Measurements from ENCODE around the gene CANX. TPM values are rescaled to one million over a fixed set of nuclear protein-coding genes. Genes with fewer than 3 reads are reported as not detected.
A peak's percentile ranks its signal among the peaks of the same experiment; 100 is the strongest.

The CANX gene
- total and polyA plus RNA-seq, 2 of the 13 experiments (the other 11 are each of a cell fraction or from before 2014, with no cell fraction given): 477 to 680 TPM

GRCh38 chr5:179753971-179754370, 55.2 kb downstream of the CANX start:
- no peak overlapping the region for H3K9ac ChIP-seq (ENCODE audit: insufficient read depth, low read depth, low read length)
- peaks cover 45% of the 10 kb centered on the region for H3K4me1 ChIP-seq (ENCODE audit: insufficient read depth, low read length)
- POLR2A ChIA-PET: interaction anchor here (0.6 to 2.3 kb wide), 4 partner anchors 9 to 67 kb away, joined by 3 to 21 read pairs (median 4); partner anchors contain the start of genes MAML1 and SQSTM1
- no peak for TF ChIP-seq ZMAT5 (CRISPR knock-in tag; IDR thresholded peaks at IDR 0.05; ENCODE audit: borderline replicate concordance, low read depth)
- no peak for TF ChIP-seq EP300 (IDR thresholded peaks at IDR 0.05; ENCODE audit: low read depth in 2 of 2, low read length in 2 of 2)
- TF ChIP-seq EP300 (CRISPR knock-in tag; IDR thresholded peaks at IDR 0.05; ENCODE audit: borderline replicate concordance): no peak
- TF ChIP-seq GMEB1 (CRISPR knock-in tag; IDR thresholded peaks at IDR 0.05; ENCODE audit: borderline replicate concordance): no peak
- no peak for TF ChIP-seq RNF2 (conservative IDR thresholded peaks at IDR 0.05; ENCODE audit: low read depth)
- TF ChIP-seq ARID3A (IDR thresholded peaks at IDR 0.05; ENCODE audit: low read depth, low read length): no peak
- TF ChIP-seq REXO4 (CRISPR knock-in tag; IDR thresholded peaks at IDR 0.05; ENCODE audit: borderline replicate concordance): no peak
- no peak for TF ChIP-seq ZBTB26 (CRISPR knock-in tag; IDR thresholded peaks at IDR 0.05; ENCODE audit: borderline replicate concordance)
- TF ChIP-seq ZFP62 (CRISPR knock-in tag; IDR thresholded peaks at IDR 0.05): no peak
- no peak for TF ChIP-seq JUNB (CRISPR knock-in tag; IDR thresholded peaks at IDR 0.05; ENCODE audit: borderline replicate concordance)
- no peaks in the 10 kb centered on the region for H3K27me3 ChIP-seq (ENCODE audit: control insufficient read depth in 1 of 2, insufficient read depth in 2 of 2, low read length in 2 of 2)
- peaks cover 12% of the 10 kb centered on the region for H4K20me1 ChIP-seq (ENCODE audit: insufficient read depth, low read length)
- H3K4me2 ChIP-seq (ENCODE audit: low read depth, low read length): peak overlapping the region; percentile 68; the same call in 1 of the 2 replicates
- BruUV-seq (replicated peaks): no TSS peak
- CTCF ChIA-PET (ENCODE audit: low intra/inter-chr PET ratio, low total read pairs): no interaction called here
- H3K9me3 ChIP-seq (ENCODE audit: low read length): no peaks in the 10 kb centered on the region
- H2AFZ ChIP-seq (ENCODE audit: low read length): no peak overlapping the region
- H3K36me3 ChIP-seq (replicated peaks in 1 of 2; ENCODE audit: control insufficient read depth in 1 of 2, insufficient read depth in 2 of 2, low read length in 2 of 2): peaks cover 5 to 14% of the 10 kb centered on the region in 2 experiments; a peak in 2 of 5 replicates
- WGBS (ENCODE audit: low lambda C conversion rate): 96% methylated on average over 5 of the region's 5 CpGs
- peaks cover 81% of the 10 kb centered on the region for H3K79me2 ChIP-seq (ENCODE audit: insufficient read depth, low read length)
- in situ Hi-C loops (cut with HindIII; ENCODE audit: extremely low pct_ligation_motif_present, low pct_unique_long_range_greater_than_20kb): loop anchor here (25.0 kb wide), 1 partner anchor 333 kb away; no protein-coding TSS in a partner anchor
- peak overlapping the region; percentile 72 for H3K27ac ChIP-seq (ENCODE audit: extremely low read length, insufficient read depth, low read length)
- intact Hi-C loops (cut with micrococcal nuclease; ENCODE audit: unreplicated experiment): no loop called here
- no peak for ATAC-seq
- H3K4me3 ChIP-seq (replicated peaks in 1 of 3; ENCODE audit: insufficient read depth in 1 of 3, low read depth in 2 of 3, low read length in 3 of 3): no peak overlapping the region
- no peak for FAIRE-seq
- DNase-seq (ENCODE audit: low spot score): no peak

Data from HepG2 (cell line).